ENCODE results near the gene SPTLC2. TPM values are rescaled to one million over a fixed set of nuclear protein-coding genes. Genes with fewer than 3 reads are reported as not detected.

SPTLC2 gene
- total and polyA plus RNA-seq, 2 experiments from 2014 or later, result 33.6 to 34.2 TPM

GRCh38 chr14:77620222-77620870, 3.9 kb upstream of the SPTLC2 start:
- H3K9me2 ChIP-seq (replicated peaks; ENCODE audit: insufficient read depth), result no peaks in the 10 kb centered on the region
- no peaks in the 10 kb centered on the region for H4K20me1 ChIP-seq (ENCODE audit: insufficient read depth, poor library complexity, severe bottlenecking)
- no peak overlapping the region for H2AFZ ChIP-seq
- TF ChIP-seq EZH2 (IDR thresholded peaks at IDR 0.05; ENCODE audit: borderline replicate concordance) (no peak), CTCF (IDR thresholded peaks at IDR 0.05; ENCODE audit: poor library complexity) (no peak), EZH2phosphoT487 (IDR thresholded peaks at IDR 0.05; ENCODE audit: low read depth, severe bottlenecking, unreplicated experiment) (no peak)
- 91% methylated on average over 16 of the region's 16 CpGs for WGBS (ENCODE audit: low lambda C conversion rate, missing lambda C conversion rate)
- H3K4me2 ChIP-seq, result no peak overlapping the region
- no peak overlapping the region for H3K4me3 ChIP-seq
- no peak overlapping the region for H3K27ac ChIP-seq
- no peaks in the 10 kb centered on the region for H3K36me3 ChIP-seq (replicated peaks; ENCODE audit: insufficient read depth, low read depth)
- no peaks in the 10 kb centered on the region for H3K9me3 ChIP-seq (ENCODE audit: low read depth)
- DNase-seq (ENCODE audit: low spot score), result no peak
- peaks cover 1% of the 10 kb centered on the region for H3K4me1 ChIP-seq (ENCODE audit: insufficient read depth)
- H3K79me2 ChIP-seq, result peaks cover 3% of the 10 kb centered on the region
- H3K27me3 ChIP-seq, result no peaks in the 10 kb centered on the region

- H3K9me3 ChIP-seq (ENCODE audit: low read depth), result no peaks in the 10 kb centered on the region
- peaks cover 20% of the 10 kb centered on the region for H3K79me2 ChIP-seq
- no peaks in the 10 kb centered on the region for H4K20me1 ChIP-seq (ENCODE audit: insufficient read depth, poor library complexity, severe bottlenecking)
- 85% methylated on average over 6 of the region's 6 CpGs for WGBS (ENCODE audit: low lambda C conversion rate, missing lambda C conversion rate)
- no peak overlapping the region for H3K27ac ChIP-seq
- no peak for TF ChIP-seq EZH2phosphoT487 (IDR thresholded peaks at IDR 0.05; ENCODE audit: low read depth, severe bottlenecking, unreplicated experiment)
- no peak for TF ChIP-seq CTCF (IDR thresholded peaks at IDR 0.05; ENCODE audit: poor library complexity)
- no peak for TF ChIP-seq EZH2 (IDR thresholded peaks at IDR 0.05; ENCODE audit: borderline replicate concordance)
- H3K4me2 ChIP-seq, result no peak overlapping the region
- H2AFZ ChIP-seq, result no peak overlapping the region
- H3K27me3 ChIP-seq, result no peaks in the 10 kb centered on the region
- H3K36me3 ChIP-seq (replicated peaks; ENCODE audit: insufficient read depth, low read depth), result no peaks in the 10 kb centered on the region
- peaks cover 7% of the 10 kb centered on the region for H3K4me1 ChIP-seq (ENCODE audit: insufficient read depth)
- DNase-seq (ENCODE audit: low spot score), result no peak
- no peak overlapping the region for H3K4me3 ChIP-seq
- H3K9me2 ChIP-seq (replicated peaks; ENCODE audit: insufficient read depth), result no peaks in the 10 kb centered on the region
Measured at GRCh38 chr14:77618381-77618970, 2.0 kb upstream of the SPTLC2 start.

DNA sequence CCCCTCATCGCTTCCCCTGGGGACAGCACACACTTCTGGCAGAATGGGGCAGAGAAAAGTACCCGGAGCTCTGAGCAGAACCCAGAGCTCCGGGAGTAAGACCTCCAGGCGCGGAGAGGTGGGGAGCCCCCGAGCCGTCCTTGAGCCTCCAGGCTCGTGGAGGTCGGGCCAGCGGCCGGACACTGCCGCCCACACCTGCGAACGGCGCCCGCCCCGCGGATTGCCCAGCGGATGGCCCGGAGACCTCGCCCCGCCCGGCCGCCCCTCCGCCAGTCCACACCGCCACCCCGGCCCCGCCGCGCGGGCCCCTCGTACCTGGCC, 344 bp downstream of the SPTLC2 start:
- H3K27me3 ChIP-seq, result no peaks in the 10 kb centered on the region
- peak overlapping the region; percentile 32 for H3K4me3 ChIP-seq
- DNase-seq (ENCODE audit: low spot score), result no peak
- no peak for TF ChIP-seq EZH2 (IDR thresholded peaks at IDR 0.05; ENCODE audit: borderline replicate concordance)
- TF ChIP-seq EZH2phosphoT487 (IDR thresholded peaks at IDR 0.05; ENCODE audit: low read depth, severe bottlenecking, unreplicated experiment), result no peak
- no peak for TF ChIP-seq CTCF (IDR thresholded peaks at IDR 0.05; ENCODE audit: poor library complexity)
- no peaks in the 10 kb centered on the region for H3K9me2 ChIP-seq (replicated peaks; ENCODE audit: insufficient read depth)
- peaks cover 15% of the 10 kb centered on the region for H3K4me1 ChIP-seq (ENCODE audit: insufficient read depth)
- peaks cover 44% of the 10 kb centered on the region for H3K79me2 ChIP-seq
- 1% methylated on average over 9 of the region's 32 CpGs for WGBS (ENCODE audit: low lambda C conversion rate, missing lambda C conversion rate)
- H4K20me1 ChIP-seq (ENCODE audit: insufficient read depth, poor library complexity, severe bottlenecking), result no peaks in the 10 kb centered on the region
- H3K27ac ChIP-seq, result peak overlapping the region; percentile 54
- H3K4me2 ChIP-seq, result peak overlapping the region; percentile 84
- H2AFZ ChIP-seq, result peak overlapping the region; percentile 11
- H3K9me3 ChIP-seq (ENCODE audit: low read depth), result no peaks in the 10 kb centered on the region
- H3K36me3 ChIP-seq (replicated peaks; ENCODE audit: insufficient read depth, low read depth), result no peaks in the 10 kb centered on the region
